GM12874 (cell line): ENCODE data around the gene C10orf88.

Experiments used
- CTCF ChIP-seq: IDR thresholded peaks from 2 replicates; pipeline ENCODE4 v1.5.1; 2011; ENCODE audit warnings: low read depth, mild to moderate bottlenecking, control low read depth, low read length, moderate library complexity; ENCODE audit not compliant: insufficient read depth

Gene C10orf88

GRCh38 chr10:122983898-122984297, 29.9 kb upstream of the C10orf88 start:
- no peak for TF ChIP-seq CTCF

- TF ChIP-seq CTCF, result peak; percentile 40; the same call in 1 of the 2 replicates
These were observed 27.0 kb upstream of the C10orf88 start for GRCh38 chr10:122981066-122981464.

GRCh38 chr10:122980209-122981065, 26.4 kb upstream of the C10orf88 start, which contains the start of gene PSTK:
PSTK (plus strand) TSS chr10:122980401; CDS start chr10:122980480, 79 bp downstream.
- peak; percentile 99 for TF ChIP-seq CTCF

GRCh38 chr10:122974543-122975064, 20.6 kb upstream of the C10orf88 start:
- TF ChIP-seq CTCF, result no peak

- no peak for TF ChIP-seq CTCF
These were observed 20.0 kb upstream of the C10orf88 start for GRCh38 chr10:122974023-122974422.

GRCh38 chr10:122968698-122969097, 14.7 kb upstream of the C10orf88 start:
- no peak for TF ChIP-seq CTCF

- TF ChIP-seq CTCF, result no peak
These were observed 12.9 kb upstream of the C10orf88 start for GRCh38 chr10:122966879-122967278.
